ENCODE results near the gene LAMC2. TPM values are rescaled to one million over a fixed set of nuclear protein-coding genes. Genes with fewer than 3 reads are reported as not detected.

LAMC2 gene
- total RNA-seq, 2 donors from 2014 or later, result 0.04 to 0.05 TPM

Other genes starting within 250 kb of the LAMC2 start
- not detected for gene SHCBP1L, start 233.1 kb upstream of the LAMC2 start, total RNA-seq
- under 1 TPM in 1 of 2 donors, not detected in 1; 0.84 TPM for gene LAMC1, start 162.8 kb upstream of the LAMC2 start, total RNA-seq
- gene NMNAT2, start 232.1 kb downstream of the LAMC2 start, total RNA-seq, result not detected